A673 (cell line): ENCODE measurements around the gene SHISA7. TPM values are rescaled to one million over a fixed set of nuclear protein-coding genes. Genes with fewer than 3 reads are reported as not detected.

ENCODE experiments used
- BruUV-seq: library from RNA; stranded (reverse); fragments of 400-500 nt; replicated peaks from 2 replicates; lab custom pipeline; 2021; lab: Mats Ljungman, UMichigan
- CTCF ChIA-PET: fragments of 300-600 bp; sonication (Branson Sonifier 250); formaldehyde crosslinking; loops from one replicate; lab custom pipeline; 2022; ENCODE audit warnings: antibody characterized with exemption; lab: Charles Lee
- POLR2A ChIA-PET: fragments of 300-600 bp; sonication (Branson Sonifier 250); formaldehyde crosslinking; loops from one replicate; lab custom pipeline; 2022; ENCODE audit warnings: antibody characterized with exemption; ENCODE audit not compliant: low non-redundant PET; lab: Charles Lee
- DNase-seq: peaks from one replicate; pipeline ENCODE4 v3.0.0-alpha.2; 2015; ENCODE audit warnings: low spot score
- H3K27ac ChIP-seq: fragments of 200-600 bp; sonication (generic); 2 replicates; pipeline ENCODE4 v1.5.1; 2016; ENCODE audit warnings: mixed run types, low read depth, mild to moderate bottlenecking, mixed read lengths, antibody characterized with exemption, low read length; ENCODE audit not compliant: poor library complexity, severe bottlenecking
- H3K27me3 ChIP-seq: fragments of 200-600 bp; sonication (generic); replicated peaks from 2 replicates; pipeline ENCODE4 v1.6.1; 2017; ENCODE audit warnings: mixed run types, low read depth, mild to moderate bottlenecking, mixed read lengths, antibody characterized with exemption, low read length; ENCODE audit not compliant: insufficient read depth, poor library complexity
- H3K36me3 ChIP-seq: fragments of 200-600 bp; sonication (generic); 2 replicates; pipeline ENCODE4 v1.6.1; 2016; ENCODE audit warnings: mixed run types, mild to moderate bottlenecking, mixed read lengths, antibody characterized with exemption, low read length; ENCODE audit not compliant: insufficient read depth, poor library complexity, severe bottlenecking
- H3K4me1 ChIP-seq: fragments of 200-600 bp; sonication (generic); 2 replicates; pipeline ENCODE4 v1.6.1; 2017; ENCODE audit warnings: mixed run types, mild to moderate bottlenecking, mixed read lengths, antibody characterized with exemption, low read length; ENCODE audit not compliant: insufficient read depth, poor library complexity, severe bottlenecking
- H3K4me3 ChIP-seq: fragments of 200-600 bp; sonication (generic); 2 replicates; pipeline ENCODE4 v1.5.1; 2016; ENCODE audit warnings: low read depth, mixed run types, mild to moderate bottlenecking, mixed read lengths, low read length; ENCODE audit not compliant: poor library complexity, severe bottlenecking
- H3K9me3 ChIP-seq: fragments of 200-600 bp; sonication (generic); 2 replicates; pipeline ENCODE4 v1.6.1; 2016; ENCODE audit warnings: mixed run types, low read depth, mild to moderate bottlenecking, mixed read lengths, antibody characterized with exemption, low read length; ENCODE audit not compliant: poor library complexity, severe bottlenecking
- CTCF ChIP-seq: fragments of 300-800, 200-600 bp; sonication (generic); conservative IDR thresholded peaks from 2 replicates; pipeline ENCODE4 v1.5.1; 2017; ENCODE audit warnings: low read depth, mild to moderate bottlenecking, antibody characterized with exemption, low read length, moderate library complexity, mixed read lengths
- EZH2 ChIP-seq: fragments of 200-600 bp; sonication (generic); IDR thresholded peaks from 2 replicates; pipeline ENCODE4 v1.6.1; 2017; ENCODE audit warnings: borderline replicate concordance, low read depth, mild to moderate bottlenecking, mixed read lengths, antibody characterized with exemption, low read length; ENCODE audit not compliant: poor library complexity, severe bottlenecking
- intact Hi-C: fragments of 100-400 bp; cut with micrococcal nuclease; formaldehyde crosslinking; loops from one replicate; pipeline ENCODE4 v1.10.0; 2022; ENCODE audit not compliant: unreplicated experiment
- total RNA-seq: library from RNA; stranded (reverse); gene quantifications from 2 replicates; pipeline ENCODE4 v1.2.3, GENCODE V29; 2021

The SHISA7 gene
- total RNA-seq, 1 experiment from 2014 or later, result 0.21 TPM

GRCh38 chr19:55391191-55391670 lies 51.9 kb downstream of the SHISA7 start:
- intact Hi-C loops, result no loop called here
- POLR2A ChIA-PET, result no interaction called here
- no TSS peak for BruUV-seq
- CTCF ChIA-PET, result no interaction called here
- no peak for TF ChIP-seq CTCF
- TF ChIP-seq EZH2, result no peak
- Histone ChIP-seq H3K9me3 (no peaks in the 10 kb centered on the region), H3K27me3 (no peaks in the 10 kb centered on the region), H3K36me3 (peaks cover 38% of the 10 kb centered on the region), H3K27ac (no peak overlapping the region), H3K4me3 (no peak overlapping the region), H3K4me1 (peaks cover 22% of the 10 kb centered on the region)
- no peak for DNase-seq

GRCh38 chr19:55390461-55390880 lies 52.6 kb downstream of the SHISA7 start:
- CTCF ChIA-PET, result no interaction called here
- TF ChIP-seq CTCF (no peak), EZH2 (no peak)
- Histone ChIP-seq H3K27ac (no peak overlapping the region), H3K9me3 (no peaks in the 10 kb centered on the region), H3K36me3 (peaks cover 38% of the 10 kb centered on the region), H3K4me3 (no peak overlapping the region), H3K27me3 (no peaks in the 10 kb centered on the region), H3K4me1 (peaks cover 22% of the 10 kb centered on the region)
- no TSS peak for BruUV-seq
- POLR2A ChIA-PET, result interaction anchor here (0.6 kb wide), 1 partner anchor 17 kb away, joined by 3 read pairs; the partner anchor contains the start of gene UBE2S
- intact Hi-C loops, result no loop called here
- DNase-seq, result peak; percentile 49

- Histone ChIP-seq H3K4me1 (peaks cover 26% of the 10 kb centered on the region), H3K36me3 (peaks cover 38% of the 10 kb centered on the region), H3K4me3 (no peak overlapping the region), H3K27ac (peak overlapping the region; percentile 88), H3K9me3 (no peaks in the 10 kb centered on the region), H3K27me3 (no peaks in the 10 kb centered on the region)
- no TSS peak for BruUV-seq
- DNase-seq, result no peak
- POLR2A ChIA-PET, result interaction anchor here (0.9 kb wide), 1 partner anchor 18 kb away, joined by 12 read pairs; the partner anchor contains the start of gene UBE2S
- CTCF ChIA-PET, result no interaction called here
- TF ChIP-seq EZH2 (no peak), CTCF (no peak)
- intact Hi-C loops, result loop anchor here (10.0 kb wide), 1 partner anchor 85 kb away; no protein-coding TSS in a partner anchor
Observed at GRCh38 chr19:55389386-55390317, 53.4 kb downstream of the SHISA7 start.
